Measurements from ENCODE around the gene TCFL5.

DNA sequence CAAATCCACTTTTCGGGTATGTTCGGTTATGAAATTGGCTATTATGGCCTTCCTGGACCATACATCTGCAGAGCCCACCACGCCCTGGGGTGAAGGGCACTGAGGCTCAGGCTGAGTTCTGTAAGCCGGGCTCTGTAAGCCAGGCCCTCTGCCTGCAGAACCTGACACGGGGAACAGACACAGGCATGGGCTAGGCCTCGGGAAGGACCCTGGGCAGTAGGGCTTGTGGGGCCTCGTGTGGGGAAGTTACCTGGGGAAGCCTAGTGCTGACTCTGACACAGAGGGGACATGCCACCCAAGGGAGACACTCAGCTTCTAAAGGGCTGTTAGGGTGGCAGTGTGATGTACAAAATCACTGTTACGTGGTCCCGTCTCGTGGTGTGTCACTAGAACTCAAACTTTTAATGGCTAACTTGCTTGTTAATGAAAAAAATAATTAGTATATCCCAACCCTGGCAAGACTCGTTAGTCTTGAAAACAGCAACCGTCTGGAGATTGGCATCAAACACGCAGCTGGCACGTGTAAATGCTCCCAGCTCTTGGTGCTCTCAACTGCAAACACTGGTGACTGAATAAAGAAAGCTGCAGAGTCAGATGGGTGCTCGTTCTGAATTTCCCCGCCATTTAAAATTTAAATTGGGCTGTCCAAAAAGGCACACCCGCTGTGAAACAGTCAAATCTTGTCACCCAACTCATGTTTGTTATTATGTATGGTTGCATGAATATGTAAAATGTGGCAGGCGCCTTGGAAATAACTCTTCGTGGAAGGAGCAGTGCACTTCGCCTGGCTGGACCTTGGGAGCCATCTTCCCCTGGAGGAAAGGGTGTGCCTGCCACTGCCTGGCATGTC, 23.6 kb upstream of the TCFL5 start:
- TF ChIP-seq POLR2A (IDR thresholded peaks at IDR 0.05; ENCODE audit: extremely low read depth, insufficient read length) (no peak), MYC (IDR thresholded peaks at IDR 0.05; ENCODE audit: low read depth, low read length) (no peak)
- TF ChIP-seq, protein P1, sequence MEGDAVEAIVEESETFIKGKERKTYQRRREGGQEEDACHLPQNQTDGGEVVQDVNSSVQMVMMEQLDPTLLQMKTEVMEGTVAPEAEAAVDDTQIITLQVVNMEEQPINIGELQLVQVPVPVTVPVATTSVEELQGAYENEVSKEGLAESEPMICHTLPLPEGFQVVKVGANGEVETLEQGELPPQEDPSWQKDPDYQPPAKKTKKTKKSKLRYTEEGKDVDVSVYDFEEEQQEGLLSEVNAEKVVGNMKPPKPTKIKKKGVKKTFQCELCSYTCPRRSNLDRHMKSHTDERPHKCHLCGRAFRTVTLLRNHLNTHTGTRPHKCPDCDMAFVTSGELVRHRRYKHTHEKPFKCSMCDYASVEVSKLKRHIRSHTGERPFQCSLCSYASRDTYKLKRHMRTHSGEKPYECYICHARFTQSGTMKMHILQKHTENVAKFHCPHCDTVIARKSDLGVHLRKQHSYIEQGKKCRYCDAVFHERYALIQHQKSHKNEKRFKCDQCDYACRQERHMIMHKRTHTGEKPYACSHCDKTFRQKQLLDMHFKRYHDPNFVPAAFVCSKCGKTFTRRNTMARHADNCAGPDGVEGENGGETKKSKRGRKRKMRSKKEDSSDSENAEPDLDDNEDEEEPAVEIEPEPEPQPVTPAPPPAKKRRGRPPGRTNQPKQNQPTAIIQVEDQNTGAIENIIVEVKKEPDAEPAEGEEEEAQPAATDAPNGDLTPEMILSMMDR (IDR thresholded peaks at IDR 0.05; ENCODE audit: low read depth, low read length) = no peak
- TF ChIP-seq, protein P2, sequence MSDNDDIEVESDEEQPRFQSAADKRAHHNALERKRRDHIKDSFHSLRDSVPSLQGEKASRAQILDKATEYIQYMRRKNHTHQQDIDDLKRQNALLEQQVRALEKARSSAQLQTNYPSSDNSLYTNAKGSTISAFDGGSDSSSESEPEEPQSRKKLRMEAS (IDR thresholded peaks at IDR 0.05; ENCODE audit: low read depth, low read length) = no peak
